Activated CD4-positive, CD25-positive, alpha-beta regulatory T cell (primary cell): ENCODE results near the gene MEIG1.
"Not testable (repeated sequence)": the region's sequence is repeated elsewhere in the genome, so short reads cannot be mapped to it uniquely, and the experiment has no call there.

ENCODE experiments used
- DNase-seq, 4 experiments: peaks; one replicate each; lab custom pipeline; 2025; lab: John Stamatoyannopoulos, UW

Gene MEIG1, protein sequence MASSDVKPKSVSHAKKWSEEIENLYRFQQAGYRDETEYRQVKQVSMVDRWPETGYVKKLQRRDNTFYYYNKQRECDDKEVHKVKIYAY

DNA sequence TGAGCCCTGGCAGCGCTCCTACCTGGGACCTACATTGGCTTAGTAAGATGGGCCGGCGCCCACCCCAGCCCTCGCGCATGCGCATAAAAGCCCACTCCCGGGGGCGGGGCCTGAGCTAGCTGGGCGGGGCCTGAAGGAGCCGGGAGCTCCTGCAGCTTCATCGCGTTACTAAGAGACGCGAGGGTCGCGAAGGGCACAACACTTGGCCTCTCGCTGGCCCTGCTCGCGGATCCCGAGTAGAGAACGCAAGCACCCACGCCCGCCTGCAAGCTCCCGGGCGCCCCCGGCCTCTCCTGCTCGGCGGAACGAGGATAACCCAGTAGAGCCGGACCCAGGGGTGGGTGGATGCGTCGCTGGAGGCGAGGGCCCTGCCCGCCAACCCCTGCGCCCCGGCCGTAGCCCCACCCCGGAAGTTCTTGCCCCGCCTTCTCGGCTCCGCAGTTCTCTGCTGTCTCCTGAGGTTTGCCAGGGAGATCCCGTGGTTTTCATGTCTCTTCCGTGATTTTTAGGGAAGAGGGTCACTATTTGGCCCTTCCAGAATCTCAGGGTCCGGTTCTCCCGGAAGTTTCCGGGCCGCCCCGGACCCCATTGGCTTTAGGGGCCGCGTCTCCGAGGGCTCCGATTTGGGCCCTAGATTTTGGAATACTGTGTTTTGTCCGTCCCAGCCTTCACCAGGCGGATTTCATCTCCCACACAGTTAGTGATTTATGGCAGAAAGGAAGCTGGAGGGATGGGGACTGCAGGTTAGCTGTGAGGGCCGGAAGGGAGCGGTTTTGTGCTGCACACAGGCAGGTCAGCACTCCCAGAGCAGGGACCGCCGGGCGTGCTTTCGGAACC is at the start of gene MEIG1:
MEIG1 (plus strand) TSS at position 168 of the 837 bp plus-strand sequence. CDS start 7,081 bp downstream, outside the sequence.
- peak; percentile 72 to 93 (median 83) for DNase-seq

DNA sequence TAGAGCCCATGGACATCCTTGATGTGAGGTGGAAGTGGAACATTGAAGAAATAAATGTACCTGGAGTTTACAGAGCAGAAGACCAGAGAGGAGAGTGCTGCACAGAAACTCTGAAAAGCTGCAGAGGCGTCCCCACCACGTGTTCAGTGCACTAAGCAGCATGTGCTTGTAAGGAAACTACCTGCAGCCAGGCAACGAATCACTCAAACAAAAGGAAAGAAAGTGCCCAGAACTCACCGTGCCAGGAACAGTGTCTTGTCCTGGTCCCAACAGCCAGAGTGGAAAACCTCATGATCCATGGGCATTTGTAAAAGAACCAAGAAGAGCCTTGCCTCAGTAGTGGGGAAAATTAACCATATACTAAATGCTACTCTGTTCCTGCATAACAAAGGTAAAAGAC is 48.2 kb upstream of the MEIG1 start:
- DNase-seq, result no peak

DNA sequence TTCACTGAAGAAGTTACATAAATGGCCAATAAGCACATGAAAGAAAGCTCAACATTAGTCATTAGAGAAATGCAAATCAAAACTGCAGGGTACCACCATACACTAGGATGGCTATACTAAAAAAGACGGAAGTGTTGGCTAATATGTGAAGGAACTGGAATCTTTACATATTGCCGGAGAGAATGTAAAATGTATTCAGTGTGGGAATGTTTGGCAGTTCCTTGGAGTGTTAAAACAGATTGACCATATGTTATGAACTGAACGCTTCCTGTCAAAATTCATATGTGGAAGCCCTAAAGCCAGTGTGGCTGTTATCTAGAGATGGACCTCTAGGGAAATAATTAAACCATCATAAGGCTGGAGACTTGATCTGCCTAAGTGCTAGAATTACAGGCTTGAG is 47.4 kb upstream of the MEIG1 start:
- no peak for DNase-seq

DNA sequence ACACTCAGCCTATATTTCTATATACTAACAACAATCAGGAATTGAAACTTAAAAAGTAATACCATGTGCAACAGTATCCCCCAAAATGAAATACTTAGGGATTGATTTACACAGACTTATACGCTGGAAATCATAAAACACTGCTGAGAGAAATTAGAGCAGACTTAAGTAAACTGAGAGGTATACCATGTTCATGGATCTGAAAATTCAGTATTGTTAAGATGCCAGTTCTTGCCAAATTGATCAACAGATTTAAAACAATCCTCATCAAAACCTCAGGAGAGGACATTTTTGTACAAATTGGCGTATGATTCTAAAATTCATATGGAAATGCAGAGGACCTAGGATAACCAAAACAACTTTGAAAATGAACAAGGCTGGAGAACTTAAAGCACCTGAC is 42.6 kb upstream of the MEIG1 start:
- DNase-seq, result no peak

DNA sequence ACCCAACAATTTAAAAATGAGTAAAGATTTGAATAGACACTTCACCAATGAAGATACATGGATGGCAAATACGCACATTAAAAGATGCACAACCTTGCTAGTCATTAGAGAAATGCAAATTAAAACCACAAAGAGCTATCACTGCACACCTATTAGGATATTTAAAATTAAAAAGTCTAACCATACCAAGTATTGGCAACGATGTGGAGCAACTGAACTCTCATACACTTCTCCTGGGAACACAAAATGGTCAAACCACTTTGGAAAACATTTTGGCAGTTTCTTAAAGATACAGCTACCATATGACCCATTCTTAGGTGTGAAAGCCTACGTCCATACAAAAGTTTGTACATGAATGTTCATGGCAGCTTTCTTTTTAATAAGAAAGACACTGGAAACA is 41.4 kb upstream of the MEIG1 start:
- no peak for DNase-seq

DNA sequence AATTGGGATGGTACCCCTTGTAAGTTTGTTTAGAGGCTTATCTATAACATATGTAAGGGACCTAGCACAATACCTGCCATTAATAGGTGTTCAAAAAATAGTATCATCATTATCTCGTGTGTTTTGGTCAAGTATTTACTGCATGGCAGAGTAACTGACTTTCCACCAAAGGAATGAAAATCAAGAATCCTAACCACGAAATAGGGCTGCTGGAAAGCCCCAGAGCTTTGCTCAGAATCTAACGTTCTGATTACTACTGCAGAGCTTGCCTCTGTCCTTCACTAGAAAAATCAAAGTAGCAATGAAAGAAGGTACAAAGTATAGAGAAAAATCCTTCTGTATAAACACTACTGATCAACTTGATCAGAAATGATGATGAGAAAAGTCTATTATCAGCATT is 40.2 kb upstream of the MEIG1 start:
- DNase-seq, result no peak

DNA sequence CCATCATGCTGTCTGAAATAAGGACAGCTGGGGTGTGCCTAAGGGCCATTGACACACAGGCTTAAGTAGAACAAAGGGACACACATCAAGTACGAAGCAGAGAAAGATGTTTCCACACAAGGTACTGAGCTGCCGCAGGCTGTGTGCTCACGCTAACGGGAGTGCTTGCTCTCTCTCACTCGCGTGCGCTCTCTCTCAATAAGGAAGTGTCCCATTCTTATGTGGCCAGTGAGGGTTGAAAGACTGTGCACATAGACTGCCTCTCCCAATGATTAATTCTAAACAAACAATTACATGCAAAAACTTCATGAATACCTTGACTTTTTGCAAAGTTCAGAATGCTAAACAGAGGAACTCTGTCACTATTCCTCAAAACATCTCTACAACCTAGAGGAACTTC is 35.2 kb upstream of the MEIG1 start:
- no peak for DNase-seq

DNA sequence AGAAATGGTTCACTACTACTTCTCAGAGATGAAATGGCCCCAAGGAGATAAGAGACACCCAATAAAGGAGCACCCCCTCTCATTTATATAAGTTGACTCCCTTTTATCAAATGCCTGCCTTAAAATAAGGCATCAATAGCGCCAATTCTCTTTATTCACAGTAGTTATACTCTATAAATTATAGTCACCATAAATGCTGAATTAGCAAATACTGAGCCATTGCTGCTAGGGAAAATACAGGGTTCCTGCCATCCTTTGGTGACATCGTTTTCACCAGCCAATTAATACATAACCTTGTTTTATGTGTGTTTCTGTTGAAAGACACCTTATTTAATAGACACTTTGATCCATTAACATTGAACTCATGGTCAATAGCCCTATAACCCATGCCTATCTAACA is 33.9 kb upstream of the MEIG1 start:
- no peak for DNase-seq

DNA sequence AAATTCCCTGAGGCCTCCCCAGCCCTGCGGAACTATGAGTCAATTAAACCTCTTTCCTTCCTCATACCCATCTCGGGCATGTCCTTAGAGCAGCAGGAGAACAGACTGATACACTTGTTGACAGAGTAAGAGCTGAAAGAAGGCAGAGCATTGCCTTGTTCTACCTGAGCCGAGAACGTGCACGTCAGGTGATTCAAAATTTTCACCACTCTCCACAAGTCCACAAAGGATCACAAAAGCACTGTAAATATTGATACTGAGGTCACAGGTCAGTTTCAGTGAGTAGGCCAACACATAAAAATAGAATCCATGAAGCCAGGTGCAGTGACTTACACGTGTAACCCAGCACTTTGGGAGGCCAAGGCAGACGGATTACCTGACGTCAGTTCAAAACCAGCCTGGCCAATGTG is 33.1 kb upstream of the MEIG1 start:
- no peak for DNase-seq

DNA sequence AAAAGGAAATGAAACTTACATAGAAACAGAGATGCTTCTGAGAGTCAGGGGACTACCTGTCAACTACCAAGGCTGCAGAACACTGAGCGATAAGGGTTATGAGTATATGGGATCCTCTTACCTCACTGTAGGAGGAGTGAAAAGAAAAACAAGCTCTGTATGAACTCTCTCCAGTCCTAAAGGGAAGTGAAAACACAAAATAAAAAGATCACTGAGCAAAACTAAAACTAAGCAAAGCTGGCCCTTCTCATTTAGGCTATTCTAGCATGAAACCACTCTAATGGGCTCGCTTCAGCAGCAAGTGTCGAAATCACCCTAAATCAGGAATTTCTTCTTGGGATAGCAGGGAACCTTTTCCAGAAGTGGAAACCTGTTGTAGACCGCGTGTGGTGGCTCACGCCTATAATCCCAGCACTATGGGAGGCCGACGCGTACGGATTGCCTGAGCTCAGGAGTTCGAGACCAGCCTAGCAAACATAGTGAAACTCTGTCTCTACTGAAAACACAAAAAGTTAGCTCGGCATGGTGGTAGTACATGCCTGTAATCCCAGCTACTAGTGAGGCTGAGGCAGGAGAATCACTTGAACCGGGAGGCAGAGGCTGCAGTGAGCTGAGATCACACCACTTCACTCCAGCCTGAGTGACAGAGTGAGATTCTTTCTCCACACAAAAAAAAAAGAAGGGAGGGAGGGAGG is 32.3 kb upstream of the MEIG1 start:
- DNase-seq, result no peak

DNA sequence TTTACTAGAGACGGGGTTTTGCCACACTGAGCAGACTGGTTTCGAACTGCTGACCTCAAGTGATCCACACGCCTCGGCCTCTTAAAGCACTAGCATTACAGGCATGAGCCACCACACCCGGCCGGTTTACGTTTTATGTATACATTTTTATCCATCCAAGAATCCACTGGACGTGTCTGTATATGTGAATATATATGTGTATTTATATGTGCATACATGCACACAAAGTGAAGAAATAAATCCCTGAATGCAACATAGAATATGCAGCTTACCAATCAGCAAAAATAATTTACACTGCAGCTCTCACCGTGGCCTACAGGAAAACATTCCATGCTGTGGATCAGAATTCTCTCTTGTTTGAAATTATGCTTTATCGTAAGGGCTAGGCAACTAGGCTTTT is 28.6 kb upstream of the MEIG1 start:
- no peak for DNase-seq

DNA sequence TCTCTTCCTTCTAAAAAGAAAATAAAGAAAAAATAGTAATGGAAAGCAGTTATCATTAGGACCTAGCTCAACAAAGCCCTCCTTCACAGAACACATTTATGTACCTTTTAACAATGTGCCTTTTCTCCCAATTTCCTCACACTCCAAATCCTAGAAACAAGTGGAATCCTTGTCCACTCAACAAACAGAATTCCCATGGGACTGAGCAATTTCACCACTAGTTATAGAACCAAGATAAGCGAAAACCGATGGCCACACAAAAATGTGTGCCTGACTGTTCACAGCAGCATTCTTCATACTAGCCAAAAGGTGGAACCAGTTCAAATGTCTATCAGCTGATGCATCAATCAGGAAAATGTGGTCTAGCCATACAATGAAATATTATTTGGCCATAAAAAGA is 22.6 kb upstream of the MEIG1 start:
- DNase-seq, result no peak

DNA sequence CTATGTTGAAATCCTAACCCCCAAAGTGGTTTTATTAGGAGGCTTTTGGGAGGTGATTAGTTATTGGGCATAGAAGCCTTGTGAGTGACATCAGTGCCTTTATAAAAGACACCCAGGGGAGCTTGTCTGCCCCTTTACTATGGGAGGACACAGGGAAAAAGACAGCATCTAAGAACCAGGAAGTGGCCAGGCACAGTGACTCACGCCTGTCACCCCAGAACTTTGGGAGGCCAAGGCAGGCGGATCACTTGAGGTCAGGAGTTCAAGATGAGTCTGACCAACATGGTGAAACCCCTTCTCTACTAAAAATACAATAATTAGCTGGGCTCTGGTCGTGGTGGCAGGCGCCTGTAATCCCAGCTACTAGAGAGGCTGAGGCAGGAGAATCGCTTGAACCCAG is 20.2 kb upstream of the MEIG1 start:
- not testable (repeated sequence) for DNase-seq

DNA sequence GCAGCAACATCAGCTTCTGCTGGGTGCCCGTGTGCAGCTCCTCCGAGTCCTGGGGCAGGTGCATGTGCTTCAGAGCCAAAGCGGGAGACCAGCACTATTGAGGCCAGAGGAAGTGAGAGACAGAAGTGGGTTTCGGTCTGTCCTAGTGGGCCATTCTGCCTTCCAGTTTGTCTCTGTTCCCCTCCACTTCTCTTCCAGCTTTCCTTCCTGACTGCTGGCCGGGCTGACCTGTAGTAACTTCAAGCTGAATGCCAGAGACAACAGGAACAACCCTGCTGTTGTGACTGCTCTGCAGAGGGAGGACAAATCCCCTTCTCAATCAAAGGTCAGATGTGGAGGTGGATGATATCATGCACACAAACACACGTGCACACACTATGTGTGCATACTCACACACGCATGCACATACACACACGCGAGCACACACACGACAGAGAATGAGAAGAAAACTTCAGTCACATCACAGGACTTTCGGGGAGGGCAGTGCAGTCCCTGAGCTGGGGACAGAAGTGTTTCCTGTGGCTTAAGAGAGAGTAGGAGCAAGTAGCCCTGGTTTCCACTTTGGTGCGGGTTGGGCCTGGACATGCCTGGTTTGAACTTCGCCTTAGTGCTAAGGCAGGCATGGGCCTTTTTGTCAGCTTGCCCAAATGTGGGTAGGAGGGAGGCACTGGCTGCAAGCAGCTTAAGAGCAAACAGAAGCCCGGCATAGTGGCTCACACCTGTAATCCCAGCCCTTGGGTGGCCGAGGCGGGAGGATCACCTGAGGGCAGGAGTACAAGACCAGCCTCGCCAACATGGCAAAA is 16.8 kb upstream of the MEIG1 start:
- not testable (repeated sequence) for DNase-seq

DNA sequence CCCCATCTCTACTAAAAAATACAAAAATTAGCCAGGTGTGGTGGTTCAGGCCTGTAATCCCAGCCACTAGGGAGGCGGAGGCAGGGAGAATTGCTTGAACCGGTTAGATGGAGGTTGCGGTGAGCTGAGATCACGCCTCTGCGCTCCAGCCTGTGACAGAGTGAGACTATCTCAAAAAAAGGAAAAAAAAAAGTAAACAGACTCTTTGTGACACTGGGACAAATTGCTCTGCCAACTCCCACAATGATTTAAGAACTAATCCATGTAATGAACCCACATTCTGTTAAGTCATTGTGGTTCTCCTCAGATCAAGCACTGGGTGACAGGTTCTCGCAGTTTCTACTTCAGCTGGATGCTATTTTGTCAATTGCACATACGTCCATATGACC is 16.2 kb upstream of the MEIG1 start:
- not testable (repeated sequence) for DNase-seq

DNA sequence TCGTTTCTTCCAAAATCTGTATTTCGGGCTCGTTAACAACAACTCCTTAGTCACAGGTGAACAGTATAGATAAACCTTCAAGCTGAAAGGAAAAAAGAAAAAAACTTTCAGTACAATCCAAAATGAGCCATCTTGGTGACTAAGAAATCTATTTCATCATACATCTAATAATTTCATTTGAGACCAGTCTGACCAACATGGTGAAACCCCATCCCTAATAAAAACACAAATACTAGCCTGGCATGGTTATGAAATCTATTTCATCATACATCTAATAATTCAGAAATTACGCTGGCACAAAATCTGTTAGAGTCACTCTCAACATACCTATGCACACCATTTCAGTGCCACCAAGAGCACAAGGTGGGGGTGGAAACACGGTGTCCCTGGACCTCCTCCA is 14.1 kb upstream of the MEIG1 start:
- no peak for DNase-seq

DNA sequence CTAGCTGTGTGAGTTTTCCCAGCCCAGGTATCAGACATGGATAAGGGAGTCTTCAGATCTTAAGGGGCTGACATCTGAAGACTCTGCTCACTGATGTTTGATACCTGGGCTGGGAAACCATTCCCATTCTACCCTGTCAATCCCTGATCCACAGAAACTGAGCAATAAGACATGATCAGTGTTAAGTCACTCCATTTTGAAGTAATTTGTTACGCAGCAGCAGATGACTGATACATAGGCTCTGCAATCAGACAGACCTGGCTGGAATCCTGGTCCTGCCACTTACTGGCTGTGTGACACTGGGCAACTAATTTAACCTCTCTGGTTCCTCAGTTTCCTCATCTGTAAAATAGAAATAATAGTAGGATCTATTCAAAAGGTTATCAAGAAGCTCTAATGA is 11.9 kb upstream of the MEIG1 start:
- DNase-seq, result no peak

DNA sequence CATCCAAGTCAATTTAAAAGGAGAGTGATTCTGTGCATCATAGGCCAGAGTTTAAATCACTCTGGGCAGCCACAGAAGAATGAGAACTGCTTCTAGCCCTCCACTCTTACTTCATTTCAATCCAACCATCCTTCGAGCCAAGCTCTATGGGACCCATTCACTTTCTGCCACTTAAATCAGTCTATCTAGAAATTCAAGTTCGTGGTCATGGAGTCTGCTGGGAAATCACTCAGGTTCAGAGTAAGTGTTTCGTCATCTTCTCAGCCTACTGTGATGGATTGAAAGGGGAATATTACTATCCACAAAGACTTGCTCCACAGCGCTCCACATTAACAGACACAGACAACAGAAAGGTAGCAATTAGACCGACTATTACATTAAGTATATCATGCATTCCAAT is 9.9 kb upstream of the MEIG1 start:
- no peak for DNase-seq

DNA sequence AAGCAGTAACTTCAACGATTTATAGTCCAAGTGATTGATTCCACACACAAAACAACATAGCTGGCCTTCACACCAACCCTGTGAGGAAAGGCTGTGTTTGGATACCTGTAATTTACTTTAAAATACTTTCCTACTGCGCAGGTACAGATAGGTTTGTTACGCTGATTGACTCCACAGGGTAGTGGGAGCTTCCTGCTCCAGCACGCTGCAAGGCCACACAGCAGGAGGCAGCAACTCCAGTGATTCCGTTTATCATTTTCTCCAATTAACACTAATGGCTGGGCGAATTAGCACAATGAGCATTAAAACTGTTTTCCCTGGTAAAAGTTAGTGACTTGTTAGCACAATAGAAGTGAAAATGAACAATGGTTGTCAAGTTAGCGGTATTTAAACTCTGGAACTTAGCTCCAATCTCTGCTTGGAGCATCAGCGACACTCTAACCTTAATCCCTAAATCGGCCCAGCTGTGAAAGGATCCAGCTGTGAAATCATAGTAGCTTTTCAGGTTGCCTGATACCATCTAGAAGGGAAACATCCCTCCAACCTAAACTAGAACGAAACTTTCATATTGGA is 6.3 kb upstream of the MEIG1 start:
- no peak for DNase-seq

DNA sequence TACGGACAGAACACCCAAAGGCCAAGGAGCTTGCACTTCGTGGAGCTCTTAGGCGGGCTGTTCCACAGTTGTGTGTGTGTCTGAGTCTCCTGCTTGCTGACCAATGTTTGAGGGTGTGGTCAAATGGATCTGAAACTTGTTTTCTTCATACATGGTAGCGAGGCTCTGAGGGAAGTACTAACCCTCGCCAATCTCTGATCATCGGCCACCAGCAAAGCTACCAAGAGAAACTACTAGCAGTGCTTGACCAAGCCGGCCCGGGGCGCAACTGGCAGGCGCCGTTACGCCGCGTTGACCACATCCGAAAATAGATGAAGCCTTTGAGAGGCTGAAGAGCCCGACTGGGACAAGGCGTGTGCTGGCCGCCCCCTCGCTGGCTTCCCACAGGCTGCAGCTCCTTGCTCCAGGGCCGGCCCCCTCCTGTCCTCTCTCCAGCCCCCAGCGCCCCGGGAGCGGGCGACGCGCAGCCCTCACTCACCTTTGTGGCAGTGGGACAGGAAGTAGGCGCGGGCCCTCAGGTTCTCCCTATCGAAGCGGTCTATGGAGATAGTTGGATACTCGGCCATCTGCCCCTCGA is 5.7 kb upstream of the MEIG1 start:
- DNase-seq, result no peak

DNA sequence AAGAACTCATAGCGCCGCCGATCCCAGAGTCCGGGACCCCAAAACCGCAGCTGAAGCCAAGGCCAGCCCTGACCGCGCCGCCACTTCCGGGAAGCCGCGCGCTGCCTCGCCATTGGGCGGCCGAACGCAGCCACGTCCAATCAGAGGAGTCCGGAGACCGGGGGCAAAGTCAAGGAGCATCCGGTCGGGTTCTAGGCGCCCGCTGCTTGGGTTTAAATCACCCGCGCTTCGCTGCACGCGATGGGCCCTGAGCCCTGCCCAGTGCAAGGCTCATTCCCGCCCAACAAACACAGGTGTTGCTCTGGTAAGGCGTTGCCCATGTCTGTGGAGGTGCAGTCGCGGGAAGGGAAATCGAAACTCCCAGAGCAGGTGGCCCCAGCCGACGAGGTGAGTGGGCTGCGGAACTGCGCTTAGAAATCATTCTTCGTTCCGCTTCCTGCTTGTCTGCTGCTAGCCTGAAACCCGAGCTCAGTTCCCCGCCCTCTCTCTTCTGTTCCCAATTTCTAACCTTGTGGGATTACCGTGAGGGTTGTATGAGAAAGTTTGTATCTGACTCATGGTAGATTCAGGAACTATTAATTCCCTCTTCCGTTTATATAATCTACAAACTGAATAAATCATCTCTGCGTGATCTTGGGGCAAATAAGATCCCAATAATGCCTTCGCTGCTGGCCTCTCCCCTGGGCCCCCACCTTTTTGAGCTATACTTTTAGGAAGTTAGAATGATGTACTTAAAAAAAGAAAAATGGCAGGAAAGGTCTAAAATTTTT is 5.0 kb upstream of the MEIG1 start, which contains the start of gene DCLRE1C:
DCLRE1C (minus strand) TSS at position 96 of the 770 bp plus-strand sequence; CDS start at position 10, 86 bp downstream.
- peak; percentile 73 to 80 (median 76) for DNase-seq
